PC-9 (cell line): ENCODE measurements around the gene USP35.

ENCODE experiments used
- EZH2 ChIP-seq: fragments of 200-600 bp; sonication (generic); IDR thresholded peaks from 2 replicates; pipeline ENCODE4 v1.8.0; 2017; ENCODE audit warnings: antibody characterized with exemption, low read depth
- TF ChIP-seq, protein P1 (sequence below): fragments of 200-600 bp; sonication (generic); conservative IDR thresholded peaks from 2 replicates; pipeline ENCODE4 v1.6.1; 2017; ENCODE audit warnings: mixed run types, antibody characterized with exemption, mild to moderate bottlenecking, moderate library complexity

DNA sequence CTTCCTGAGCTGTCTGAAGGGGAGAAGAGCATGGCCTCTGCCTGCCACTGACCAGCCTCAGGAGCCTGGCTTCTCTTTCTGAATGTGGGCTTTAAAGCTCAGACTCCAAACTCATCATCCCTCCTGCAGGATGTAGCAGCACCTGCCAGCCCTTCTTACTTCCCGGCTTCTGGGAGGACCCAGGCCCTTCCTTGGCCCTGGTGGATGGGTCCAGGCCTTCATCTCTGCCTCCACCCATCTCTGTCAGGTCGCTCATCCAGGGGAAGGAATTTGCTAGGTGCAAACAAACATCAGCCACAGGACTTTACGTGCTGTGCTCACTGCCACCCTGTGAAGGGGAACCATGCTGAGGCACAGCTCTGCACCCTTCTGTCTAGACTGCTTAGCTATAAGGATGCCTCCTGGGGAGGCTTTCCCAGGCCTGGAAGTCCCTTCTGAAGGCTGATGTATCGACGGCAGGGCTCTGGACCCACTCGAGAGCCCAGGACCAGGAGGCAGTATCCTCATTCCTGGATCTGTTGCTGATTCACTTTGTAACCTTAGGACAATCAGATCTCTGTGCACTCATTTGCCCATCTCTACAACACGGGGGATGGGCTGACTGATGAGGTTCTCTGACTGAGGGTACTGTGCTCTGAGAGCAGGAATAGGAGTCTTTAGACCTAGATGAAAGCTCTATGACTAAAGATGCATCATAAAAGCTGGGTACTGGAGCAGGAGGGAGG is 30.9 kb downstream of the USP35 start:
- TF ChIP-seq, protein P1, sequence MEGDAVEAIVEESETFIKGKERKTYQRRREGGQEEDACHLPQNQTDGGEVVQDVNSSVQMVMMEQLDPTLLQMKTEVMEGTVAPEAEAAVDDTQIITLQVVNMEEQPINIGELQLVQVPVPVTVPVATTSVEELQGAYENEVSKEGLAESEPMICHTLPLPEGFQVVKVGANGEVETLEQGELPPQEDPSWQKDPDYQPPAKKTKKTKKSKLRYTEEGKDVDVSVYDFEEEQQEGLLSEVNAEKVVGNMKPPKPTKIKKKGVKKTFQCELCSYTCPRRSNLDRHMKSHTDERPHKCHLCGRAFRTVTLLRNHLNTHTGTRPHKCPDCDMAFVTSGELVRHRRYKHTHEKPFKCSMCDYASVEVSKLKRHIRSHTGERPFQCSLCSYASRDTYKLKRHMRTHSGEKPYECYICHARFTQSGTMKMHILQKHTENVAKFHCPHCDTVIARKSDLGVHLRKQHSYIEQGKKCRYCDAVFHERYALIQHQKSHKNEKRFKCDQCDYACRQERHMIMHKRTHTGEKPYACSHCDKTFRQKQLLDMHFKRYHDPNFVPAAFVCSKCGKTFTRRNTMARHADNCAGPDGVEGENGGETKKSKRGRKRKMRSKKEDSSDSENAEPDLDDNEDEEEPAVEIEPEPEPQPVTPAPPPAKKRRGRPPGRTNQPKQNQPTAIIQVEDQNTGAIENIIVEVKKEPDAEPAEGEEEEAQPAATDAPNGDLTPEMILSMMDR: no peak
- TF ChIP-seq EZH2: no peak
